Measurements from ENCODE around the gene SHB. TPM values are rescaled to one million over a fixed set of nuclear protein-coding genes. Genes with fewer than 3 reads are reported as not detected.

SHB gene
- total RNA-seq: 12.2 TPM

- peak; percentile 98 to 99 for DNase-seq (ENCODE audit: low spot score in 2 of 2)
- FAIRE-seq: no peak
Observed at GRCh38 chr9:38068701-38069628, at the start of gene SHB. SHB (minus strand) TSS chr9:38069227; CDS start chr9:38068645, 582 bp downstream.

GRCh38 chr9:38117651-38118050 lies 48.6 kb upstream of the SHB start:
- DNase-seq (ENCODE audit: low spot score in 2 of 2) (no peak), FAIRE-seq (no peak)

DNA sequence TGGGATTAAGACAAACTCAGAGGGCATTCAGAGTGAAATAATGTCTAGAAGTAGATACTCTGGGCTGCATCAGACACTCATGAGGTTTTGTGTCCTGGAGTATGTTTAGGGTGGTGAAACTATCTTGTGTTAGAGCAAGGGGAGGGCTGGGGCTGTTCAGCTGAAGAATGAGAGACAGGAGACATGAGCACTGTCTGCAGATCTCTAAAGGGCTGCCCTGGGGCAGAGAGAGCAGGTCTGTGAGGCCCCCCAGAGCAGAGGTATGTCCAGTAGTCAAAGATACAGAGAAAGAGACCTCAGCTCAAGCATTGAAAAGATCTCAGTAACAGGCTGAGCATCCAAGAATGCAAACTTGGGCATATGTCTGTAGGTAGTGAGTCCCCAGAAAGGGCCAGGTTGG lies 45.9 kb upstream of the SHB start:
- DNase-seq (ENCODE audit: low spot score in 2 of 2): no peak
- FAIRE-seq: no peak

- no peak for FAIRE-seq
- no peak for DNase-seq (ENCODE audit: low spot score in 2 of 2)
Observed at GRCh38 chr9:38112456-38112855, 43.4 kb upstream of the SHB start.

GRCh38 chr9:38112049-38112448 lies 43.0 kb upstream of the SHB start:
- FAIRE-seq (no peak), DNase-seq (ENCODE audit: low spot score in 2 of 2) (no peak)

- no peak for FAIRE-seq
- DNase-seq (ENCODE audit: low spot score in 2 of 2): no peak
Observed at GRCh38 chr9:38110476-38110875, 41.4 kb upstream of the SHB start.

- no peak for FAIRE-seq
Observed at GRCh38 chr9:38109601-38110000, 40.6 kb upstream of the SHB start.

DNA sequence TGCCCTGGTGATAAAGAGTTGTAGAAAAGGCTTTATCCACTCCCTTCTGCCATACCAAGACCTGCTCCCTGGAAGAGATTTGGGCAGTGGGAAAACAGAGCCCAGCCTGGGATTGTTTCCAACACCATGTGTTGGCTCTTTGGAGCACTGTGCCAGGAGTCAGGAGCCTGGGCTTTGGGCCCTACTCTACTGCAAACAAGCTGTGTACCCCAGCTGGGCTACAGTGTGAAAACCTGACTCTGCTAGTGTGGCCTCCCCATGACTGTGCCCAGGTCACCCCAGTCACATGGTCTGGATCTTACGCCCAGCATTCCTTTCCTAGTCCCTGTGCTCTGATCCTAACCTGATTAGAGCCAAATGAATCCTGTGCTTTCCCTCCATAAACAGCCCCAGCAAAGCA lies 39.3 kb upstream of the SHB start:
- FAIRE-seq (no peak), DNase-seq (ENCODE audit: low spot score in 2 of 2) (no peak)

More at GRCh38 chr9:38109601-38110000, 40.6 kb upstream of the SHB start:
- no peak for DNase-seq (ENCODE audit: low spot score in 2 of 2)

DNA sequence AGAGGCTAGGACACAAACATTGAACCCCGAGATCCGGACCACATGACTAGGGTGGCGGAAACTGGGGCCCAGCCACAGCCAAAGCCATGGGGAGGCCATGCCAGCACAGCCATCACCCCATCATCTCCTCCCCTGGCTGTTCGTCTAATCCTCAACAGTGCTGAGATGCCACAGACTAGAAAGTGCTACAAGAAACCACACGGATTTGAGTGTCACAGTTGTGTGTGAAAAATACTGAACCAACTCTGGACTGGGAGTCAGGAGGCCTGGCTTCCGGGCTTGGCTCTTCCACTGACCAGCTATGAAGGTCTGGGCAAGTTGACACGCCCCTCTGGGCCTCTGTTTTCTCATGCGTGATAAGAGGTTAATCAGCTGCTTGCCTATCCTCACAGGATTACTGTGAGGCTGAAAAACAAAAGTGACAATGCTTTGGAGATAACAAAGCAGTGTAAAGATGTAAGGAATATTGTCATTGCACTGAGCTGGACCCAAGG lies 38.8 kb upstream of the SHB start:
- FAIRE-seq (no peak), DNase-seq (ENCODE audit: low spot score in 2 of 2) (no peak)

- FAIRE-seq: no peak
Observed at GRCh38 chr9:38107405-38107804, 38.4 kb upstream of the SHB start.

GRCh38 chr9:38106488-38106887 lies 37.5 kb upstream of the SHB start:
- DNase-seq (ENCODE audit: low spot score in 2 of 2) (no peak), FAIRE-seq (no peak)

More at GRCh38 chr9:38107405-38107804, 38.4 kb upstream of the SHB start:
- DNase-seq (ENCODE audit: low spot score in 2 of 2): no peak

DNA sequence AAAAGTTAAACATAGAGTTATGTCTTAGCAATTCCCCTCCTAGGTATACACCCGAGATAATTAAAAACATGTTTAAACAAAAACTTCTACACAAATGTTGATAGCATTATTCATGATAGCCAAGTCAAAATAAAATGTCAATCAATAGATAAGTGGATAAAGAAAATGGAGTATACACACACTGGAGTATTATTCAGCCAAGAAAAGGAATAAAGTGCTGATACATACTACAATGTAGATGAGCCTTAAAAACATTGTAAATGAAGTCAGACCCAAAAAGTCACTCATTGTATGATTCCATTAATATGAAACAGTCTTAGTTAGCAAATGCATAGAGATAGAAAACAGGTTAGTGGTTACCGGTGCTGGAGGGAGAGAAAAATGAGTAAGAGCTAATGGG lies 34.3 kb upstream of the SHB start:
- no peak for FAIRE-seq
- no peak for DNase-seq (ENCODE audit: low spot score in 2 of 2)

- DNase-seq (ENCODE audit: low spot score in 2 of 2) (no peak), FAIRE-seq (no peak)
Observed at GRCh38 chr9:38101423-38101822, 32.4 kb upstream of the SHB start.

DNA sequence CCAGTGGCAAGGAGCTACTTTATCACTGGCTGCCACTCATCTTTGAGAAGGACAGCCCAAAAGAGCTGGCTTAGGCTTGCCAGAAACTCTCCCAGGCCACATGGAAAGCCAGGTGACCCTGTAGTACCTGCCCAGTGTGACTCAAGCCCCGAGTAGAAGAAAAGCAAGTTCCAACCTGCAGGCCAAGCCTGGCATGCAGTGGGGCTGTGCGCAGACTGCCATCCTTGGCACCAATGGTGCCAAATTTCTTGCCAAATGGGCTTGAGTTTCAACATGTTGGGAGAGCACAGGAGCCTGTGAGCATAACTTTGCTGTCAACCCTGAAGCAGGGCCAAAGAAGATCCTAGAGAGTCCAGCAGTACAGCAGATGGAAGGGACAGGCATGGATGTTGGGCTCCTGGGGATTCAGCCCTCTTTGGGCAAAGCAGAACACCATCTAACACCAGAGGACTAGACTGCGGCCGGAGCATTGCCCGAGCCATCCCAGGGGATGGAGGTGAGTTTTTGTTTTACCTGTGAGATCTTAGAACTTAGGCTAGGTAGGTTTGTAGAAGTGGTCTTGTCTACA lies 27.3 kb upstream of the SHB start:
- DNase-seq (ENCODE audit: low spot score in 2 of 2): no peak
- no peak for FAIRE-seq

- FAIRE-seq (no peak), DNase-seq (ENCODE audit: low spot score in 2 of 2) (no peak)
Observed at GRCh38 chr9:38094165-38094564, 25.1 kb upstream of the SHB start.

GRCh38 chr9:38092656-38093055 lies 23.6 kb upstream of the SHB start:
- FAIRE-seq (no peak), DNase-seq (ENCODE audit: low spot score in 2 of 2) (no peak)

GRCh38 chr9:38092200-38092524 lies 23.1 kb upstream of the SHB start:
- DNase-seq (ENCODE audit: low spot score in 2 of 2) (no peak), FAIRE-seq (no peak)

DNA sequence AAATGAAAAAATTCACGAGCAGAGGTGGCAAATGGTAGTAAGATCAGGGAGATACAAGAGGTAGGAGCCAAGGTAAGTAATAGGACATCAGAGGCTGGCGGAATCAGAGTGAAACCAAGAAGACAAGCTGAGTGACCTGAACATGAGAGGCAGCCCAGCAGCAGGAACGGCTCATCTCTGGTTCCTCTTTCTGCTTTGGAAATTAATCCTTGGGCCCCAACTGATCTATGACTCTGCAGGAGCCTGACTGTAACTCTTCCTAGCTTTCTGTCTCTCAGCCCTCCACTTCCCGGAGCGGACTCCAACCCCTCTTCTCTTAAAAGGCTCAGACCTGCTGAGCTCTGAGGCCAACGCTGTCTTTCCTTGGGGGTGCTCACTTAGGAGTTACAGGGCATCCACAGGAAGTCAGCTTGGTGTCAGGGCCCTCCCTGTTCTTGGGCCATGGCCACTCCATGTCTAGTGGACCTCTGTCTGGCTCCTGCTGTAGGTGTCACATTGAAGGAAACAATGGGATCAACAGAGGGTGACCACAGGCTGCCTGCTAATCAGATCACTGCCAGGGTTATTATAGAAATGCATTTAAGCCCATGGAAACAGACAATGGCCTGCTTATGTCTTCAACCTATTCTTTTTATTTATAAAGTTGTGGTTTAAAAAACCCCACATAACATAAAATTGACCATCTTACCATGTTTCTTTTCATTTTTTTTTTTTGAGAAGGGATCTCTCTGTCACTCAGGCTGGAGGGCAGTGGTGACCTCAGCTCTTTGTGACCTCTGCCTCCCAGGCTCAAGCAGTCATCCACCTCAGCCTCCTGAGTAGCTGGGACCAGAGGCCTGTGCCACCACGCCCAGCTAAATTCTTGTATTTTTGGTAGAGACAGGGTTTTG lies 22.5 kb upstream of the SHB start:
- DNase-seq (ENCODE audit: low spot score in 2 of 2) (no peak), FAIRE-seq (no peak)

GRCh38 chr9:38090170-38090569 lies 21.1 kb upstream of the SHB start:
- DNase-seq (ENCODE audit: low spot score in 2 of 2) (no peak), FAIRE-seq (no peak)

DNA sequence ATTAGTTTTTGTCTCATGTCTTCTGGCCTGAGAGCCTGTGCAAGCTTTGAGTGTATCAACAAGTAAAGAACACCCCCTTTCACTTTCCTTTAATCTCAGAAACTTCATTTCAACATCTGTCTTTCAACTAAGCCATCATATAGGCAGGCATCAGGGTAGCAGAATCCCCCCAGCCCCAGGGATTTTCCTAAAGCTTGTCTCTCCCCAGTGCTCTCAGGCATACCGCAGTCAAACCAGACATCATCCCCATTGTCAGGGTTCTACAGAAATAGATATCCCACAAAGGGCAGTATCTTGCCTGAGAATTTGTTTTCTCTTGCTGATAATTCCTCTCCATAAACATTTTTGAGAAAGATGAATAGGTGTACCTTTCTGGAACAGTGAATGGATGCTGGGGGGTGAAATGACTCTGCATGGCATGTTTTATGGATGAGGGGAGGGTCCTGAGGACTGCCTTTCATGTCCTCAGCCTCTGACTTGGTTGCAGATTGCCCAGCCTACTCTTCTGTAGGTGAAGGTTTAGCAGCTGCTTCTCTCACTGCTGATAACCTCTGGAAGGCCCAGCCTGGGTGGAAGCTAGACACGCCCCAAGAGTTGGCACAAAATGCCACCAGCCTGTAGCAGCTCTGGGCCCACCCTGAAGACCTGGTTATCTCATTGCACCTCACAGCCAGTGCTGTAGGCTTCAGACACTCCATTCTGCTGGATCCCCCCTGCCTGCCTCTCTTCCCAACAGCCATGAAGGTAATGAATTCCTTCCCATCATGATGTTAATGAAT lies 20.5 kb upstream of the SHB start:
- DNase-seq (ENCODE audit: low spot score in 2 of 2): no peak
- no peak for FAIRE-seq
